GM12801 (cell line): ENCODE results near the gene SUPT6H.

Experiments
- CTCF ChIP-seq: IDR thresholded peaks from one replicate; pipeline ENCODE4 v1.5.1; 2011; ENCODE audit warnings: control low read depth; ENCODE audit not compliant: insufficient read length; ENCODE audit errors: extremely low read depth

SUPT6H gene

GRCh38 chr17:28620010-28620409 is 42.0 kb upstream of the SUPT6H start:
- no peak for TF ChIP-seq CTCF

DNA sequence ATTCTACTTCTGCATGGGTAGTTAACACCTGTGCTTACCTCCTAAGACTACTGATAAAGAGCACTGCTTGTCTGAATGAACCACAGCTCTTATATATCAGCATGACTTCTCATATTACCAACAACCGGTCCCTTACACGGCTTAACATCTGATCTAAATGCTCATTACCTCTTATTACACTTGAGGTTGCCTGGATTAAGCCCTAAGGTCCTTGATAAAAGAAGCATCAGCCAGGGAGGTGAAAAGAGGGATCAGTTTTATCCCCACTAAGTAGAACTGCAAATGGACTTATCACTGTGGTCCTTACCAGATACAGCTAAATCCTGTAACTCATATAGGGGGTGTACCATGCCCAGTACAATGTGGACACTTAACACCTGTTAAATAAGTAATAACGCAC is 39.8 kb upstream of the SUPT6H start:
- TF ChIP-seq CTCF: no peak

DNA sequence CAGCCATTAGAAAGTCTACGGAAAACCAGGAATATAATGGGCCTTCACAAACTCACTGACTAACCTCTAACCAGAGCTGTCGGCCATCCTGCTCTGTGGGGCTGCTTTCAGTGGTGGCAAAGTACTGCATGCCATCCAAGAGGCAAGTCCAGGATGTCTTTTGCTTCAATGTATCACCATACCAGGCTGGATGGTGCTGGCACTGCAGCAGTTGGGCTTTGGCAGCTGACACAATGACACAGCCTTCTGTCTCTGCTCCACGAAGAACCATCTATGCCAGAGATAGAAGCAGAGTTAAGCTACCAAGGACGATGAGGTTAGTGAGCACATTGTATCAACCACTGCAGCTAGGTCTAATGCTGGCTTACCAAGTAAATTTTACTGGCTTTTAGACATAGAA is 38.3 kb upstream of the SUPT6H start:
- no peak for TF ChIP-seq CTCF

- TF ChIP-seq CTCF: no peak
Measured at GRCh38 chr17:28624148-28624547, 37.9 kb upstream of the SUPT6H start.

GRCh38 chr17:28626818-28627217 is 35.2 kb upstream of the SUPT6H start:
- TF ChIP-seq CTCF: no peak

DNA sequence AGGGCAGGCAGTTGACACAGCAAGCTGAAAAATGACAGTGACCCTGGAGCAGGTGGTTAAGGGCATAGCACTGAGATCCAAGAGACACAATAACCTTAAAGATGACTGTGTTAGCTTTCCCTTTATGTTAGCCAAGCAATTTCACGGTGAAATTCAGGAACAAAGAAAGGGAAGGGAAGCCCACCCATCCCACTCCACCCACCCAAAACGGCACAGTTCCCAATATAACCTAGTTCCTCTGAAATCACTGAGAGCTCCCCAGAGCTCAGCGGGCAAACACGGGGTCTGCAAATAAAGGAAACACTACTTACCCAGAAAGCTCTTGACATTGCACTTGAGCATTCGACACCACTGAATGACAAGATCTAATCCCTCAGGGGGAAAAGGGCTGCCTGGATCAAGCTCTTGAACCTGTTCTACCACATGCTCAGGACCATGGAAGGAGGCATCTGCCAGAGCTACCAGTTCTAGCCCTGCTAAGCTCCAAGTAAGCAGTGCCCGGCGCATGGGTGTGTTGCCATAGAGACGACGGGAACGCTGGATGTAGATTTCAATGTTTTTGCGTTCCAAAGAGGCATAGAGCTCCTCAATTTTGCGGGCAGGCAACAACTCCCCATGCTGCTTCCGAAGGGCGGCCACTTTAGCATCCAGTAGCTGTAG is 27.7 kb upstream of the SUPT6H start:
- no peak for TF ChIP-seq CTCF

- TF ChIP-seq CTCF: no peak
Measured at GRCh38 chr17:28635506-28635905, 26.5 kb upstream of the SUPT6H start.
